NT2/D1 (cell line): ENCODE measurements around the gene DYRK1A.

Source experiments
- DNase-seq: peaks from one replicate; pipeline ENCODE4 v3.0.0-alpha.2; 2011; ENCODE audit warnings: low read depth, low spot score
- H3K27me3 ChIP-seq: 2 replicates; pipeline ENCODE4 v1.6.0; 2011; ENCODE audit warnings: mild to moderate bottlenecking; ENCODE audit not compliant: insufficient read length, insufficient read depth
- H3K36me3 ChIP-seq: 2 replicates; pipeline ENCODE4 v1.6.1; 2011; ENCODE audit warnings: mild to moderate bottlenecking, low read length, mixed read lengths; ENCODE audit not compliant: insufficient read depth, insufficient read length
- H3K4me1 ChIP-seq: 2 replicates; pipeline ENCODE4 v1.5.1; 2011; ENCODE audit not compliant: insufficient read depth, insufficient read length
- H3K4me3 ChIP-seq: 2 replicates; pipeline ENCODE4 v1.5.1; 2011; ENCODE audit warnings: low read depth; ENCODE audit not compliant: insufficient read length
- H3K9ac ChIP-seq: 2 replicates; pipeline ENCODE4 v1.6.0; 2011; ENCODE audit warnings: low read depth; ENCODE audit not compliant: insufficient read length
- H3K9me3 ChIP-seq: 2 replicates; pipeline ENCODE4 v1.5.1; 2011; ENCODE audit warnings: mild to moderate bottlenecking, low read length; ENCODE audit not compliant: insufficient read depth
- SUZ12 ChIP-seq: IDR thresholded peaks from 2 replicates; pipeline ENCODE4 v1.6.1; 2011; ENCODE audit not compliant: insufficient read length, insufficient read depth; ENCODE audit errors: extremely low read depth
- YY1 ChIP-seq: IDR thresholded peaks from 2 replicates; pipeline ENCODE4 v1.6.1; 2011; ENCODE audit not compliant: insufficient read length, insufficient read depth
- ZNF274 ChIP-seq: IDR thresholded peaks from 2 replicates; pipeline ENCODE4 v1.6.1; 2011; ENCODE audit warnings: mild to moderate bottlenecking, low read depth, low read length

The DYRK1A gene

GRCh38 chr21:37508341-37508740 is 141.8 kb downstream of the DYRK1A start:
- Histone ChIP-seq H3K27me3 (no peaks in the 10 kb centered on the region), H3K4me3 (no peak overlapping the region), H3K9me3 (no peaks in the 10 kb centered on the region), H3K36me3 (peaks cover 88% of the 10 kb centered on the region), H3K4me1 (no peaks in the 10 kb centered on the region), H3K9ac (no peak overlapping the region)
- no peak for TF ChIP-seq ZNF274
- TF ChIP-seq YY1, result no peak
- no peak for TF ChIP-seq SUZ12
- no peak for DNase-seq

GRCh38 chr21:37509802-37510393 is 143.3 kb downstream of the DYRK1A start:
- Histone ChIP-seq H3K4me1 (no peaks in the 10 kb centered on the region), H3K9me3 (no peaks in the 10 kb centered on the region), H3K27me3 (no peaks in the 10 kb centered on the region), H3K9ac (no peak overlapping the region), H3K36me3 (peaks cover 93% of the 10 kb centered on the region), H3K4me3 (no peak overlapping the region)
- TF ChIP-seq YY1, result no peak
- TF ChIP-seq SUZ12, result no peak
- no peak for DNase-seq

GRCh38 chr21:37511848-37512247 is 145.3 kb downstream of the DYRK1A start:
- H3K9ac ChIP-seq, result no peak overlapping the region
- H3K9me3 ChIP-seq, result no peaks in the 10 kb centered on the region
- H3K27me3 ChIP-seq, result no peaks in the 10 kb centered on the region
- no peaks in the 10 kb centered on the region for H3K4me1 ChIP-seq
- DNase-seq, result no peak
- TF ChIP-seq SUZ12 (no peak), ZNF274 (no peak), YY1 (no peak)
- no peak overlapping the region for H3K4me3 ChIP-seq
- H3K36me3 ChIP-seq, result peaks cover 84% of the 10 kb centered on the region

- no peak for DNase-seq
- no peak overlapping the region for H3K9ac ChIP-seq
- H3K9me3 ChIP-seq, result no peaks in the 10 kb centered on the region
- H3K4me3 ChIP-seq, result no peak overlapping the region
- no peak for TF ChIP-seq YY1
- no peak for TF ChIP-seq SUZ12
- TF ChIP-seq ZNF274, result no peak
- H3K4me1 ChIP-seq, result no peaks in the 10 kb centered on the region
- no peaks in the 10 kb centered on the region for H3K27me3 ChIP-seq
- H3K36me3 ChIP-seq, result peaks cover 79% of the 10 kb centered on the region
Observed at GRCh38 chr21:37513383-37513782, 146.8 kb downstream of the DYRK1A start.

GRCh38 chr21:37514038-37514667 is 147.6 kb downstream of the DYRK1A start:
- DNase-seq, result no peak
- H3K9me3 ChIP-seq, result no peaks in the 10 kb centered on the region
- H3K4me1 ChIP-seq, result no peaks in the 10 kb centered on the region
- TF ChIP-seq SUZ12 (no peak), ZNF274 (no peak), YY1 (no peak)
- H3K36me3 ChIP-seq, result peaks cover 74% of the 10 kb centered on the region
- H3K4me3 ChIP-seq, result no peak overlapping the region
- no peaks in the 10 kb centered on the region for H3K27me3 ChIP-seq
- no peak overlapping the region for H3K9ac ChIP-seq

- Histone ChIP-seq H3K27me3 (no peaks in the 10 kb centered on the region), H3K9ac (no peak overlapping the region), H3K9me3 (no peaks in the 10 kb centered on the region), H3K36me3 (peaks cover 48% of the 10 kb centered on the region), H3K4me3 (no peak overlapping the region), H3K4me1 (peaks cover 3% of the 10 kb centered on the region)
- TF ChIP-seq SUZ12, result no peak
- no peak for TF ChIP-seq YY1
- no peak for TF ChIP-seq ZNF274
- DNase-seq, result no peak
Observed at GRCh38 chr21:37516998-37517397, 150.4 kb downstream of the DYRK1A start.

GRCh38 chr21:37520801-37521200 is 154.2 kb downstream of the DYRK1A start:
- Histone ChIP-seq H3K4me3 (no peak overlapping the region), H3K27me3 (no peaks in the 10 kb centered on the region), H3K4me1 (peaks cover 7% of the 10 kb centered on the region), H3K36me3 (peaks cover 25% of the 10 kb centered on the region), H3K9ac (no peak overlapping the region), H3K9me3 (no peaks in the 10 kb centered on the region)
- TF ChIP-seq YY1 (no peak), SUZ12 (no peak), ZNF274 (no peak)
- no peak for DNase-seq
